ENCODE results near the gene CCSAP.

DNA sequence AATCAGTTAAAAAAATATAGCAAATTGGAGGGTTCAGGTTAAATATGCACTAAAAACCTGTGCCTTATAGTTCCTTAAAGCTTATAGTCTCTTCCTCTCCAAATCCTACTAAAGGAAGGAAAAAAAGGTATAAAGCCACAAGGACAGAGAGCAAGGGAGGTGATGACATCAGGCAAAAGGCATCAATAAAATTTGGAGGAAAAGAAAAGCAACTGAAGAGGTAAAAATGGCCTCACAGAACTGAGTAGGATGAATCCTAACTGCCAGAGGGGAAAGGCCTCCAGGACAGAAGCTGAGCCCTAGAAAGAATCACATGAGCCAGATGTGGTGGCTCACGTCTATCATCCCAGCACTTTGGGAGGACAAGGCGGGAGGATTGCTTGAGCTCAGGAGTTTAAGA, 8.1 kb downstream of the CCSAP start:
- TF ChIP-seq POLR2A (IDR thresholded peaks at IDR 0.05; ENCODE audit: low read length) (no peak), GATA1 (IDR thresholded peaks at IDR 0.05; ENCODE audit: low read depth, low read length) (no peak)

Measured in erythroblast (primary cell).